ENCODE measurements around the gene UCHL1.

The UCHL1 gene

DNA sequence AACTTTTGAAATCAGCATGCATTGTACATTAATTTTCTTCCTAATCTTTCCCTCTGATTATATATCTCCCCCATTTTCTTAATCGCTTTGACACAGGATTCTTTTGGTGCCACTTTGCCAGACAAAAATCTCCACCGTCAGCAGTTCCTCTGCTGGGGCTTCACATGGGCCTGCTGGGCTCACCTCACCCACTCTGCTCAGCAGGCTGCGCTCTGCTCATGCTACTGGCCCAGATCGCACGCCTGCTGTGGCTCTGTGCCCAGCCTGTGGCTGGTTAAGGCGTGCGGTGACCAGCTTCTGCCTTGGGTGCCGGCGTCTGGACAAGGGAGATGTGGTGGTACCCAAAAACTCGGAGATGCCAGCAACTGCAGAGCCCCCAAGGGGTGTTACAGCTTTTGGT lies 31.1 kb downstream of the UCHL1 start:
- H4K20me1 ChIP-seq (ENCODE audit: control insufficient read depth, insufficient read depth, low read depth, low read length), result no peaks in the 10 kb centered on the region
- H3F3A ChIP-seq (ENCODE audit: control insufficient read depth, insufficient read depth), result no peaks in the 10 kb centered on the region
- H3K36me3 ChIP-seq (ENCODE audit: control insufficient read depth, low read length), result no peaks in the 10 kb centered on the region
- no peaks in the 10 kb centered on the region for H3K9me3 ChIP-seq (ENCODE audit: control insufficient read depth, insufficient read depth, low read length)
- H3K4me2 ChIP-seq (ENCODE audit: low read length), result no peak overlapping the region
- no peaks in the 10 kb centered on the region; the same call in 1 of the 2 replicates for H3K9me2 ChIP-seq (replicated peaks; ENCODE audit: control insufficient read depth, low read length)
- H3K4me3 ChIP-seq (ENCODE audit: low read length), result no peak overlapping the region
- no peaks in the 10 kb centered on the region for H3K79me2 ChIP-seq (ENCODE audit: control insufficient read depth, low read length)
- H3K27ac ChIP-seq (ENCODE audit: low read depth, low read length), result no peak overlapping the region
- TF ChIP-seq EZH2phosphoT487 (IDR thresholded peaks at IDR 0.05; ENCODE audit: borderline replicate concordance, low read length) (no peak), CTCF (IDR thresholded peaks at IDR 0.05; ENCODE audit: low read depth, low read length, poor library complexity, severe bottlenecking) (no peak)
- no peaks in the 10 kb centered on the region for H3K4me1 ChIP-seq (ENCODE audit: control insufficient read depth, low read length)
- H3K27me3 ChIP-seq (ENCODE audit: control insufficient read depth, low read length), result no peaks in the 10 kb centered on the region; the same call in 1 of the 2 replicates

GRCh38 chr4:41288254-41288653 lies 31.5 kb downstream of the UCHL1 start:
- no peaks in the 10 kb centered on the region for H3F3A ChIP-seq (ENCODE audit: control insufficient read depth, insufficient read depth)
- H3K4me2 ChIP-seq (ENCODE audit: low read length), result no peak overlapping the region
- no peak overlapping the region for H3K4me3 ChIP-seq (ENCODE audit: low read length)
- no peaks in the 10 kb centered on the region; the same call in 1 of the 2 replicates for H3K9me2 ChIP-seq (replicated peaks; ENCODE audit: control insufficient read depth, low read length)
- TF ChIP-seq EZH2phosphoT487 (IDR thresholded peaks at IDR 0.05; ENCODE audit: borderline replicate concordance, low read length), result no peak
- TF ChIP-seq CTCF (IDR thresholded peaks at IDR 0.05; ENCODE audit: low read depth, low read length, poor library complexity, severe bottlenecking), result no peak
- no peaks in the 10 kb centered on the region for H3K4me1 ChIP-seq (ENCODE audit: control insufficient read depth, low read length)
- no peaks in the 10 kb centered on the region for H3K79me2 ChIP-seq (ENCODE audit: control insufficient read depth, low read length)
- no peaks in the 10 kb centered on the region for H4K20me1 ChIP-seq (ENCODE audit: control insufficient read depth, insufficient read depth, low read depth, low read length)
- no peaks in the 10 kb centered on the region; the same call in 1 of the 2 replicates for H3K27me3 ChIP-seq (ENCODE audit: control insufficient read depth, low read length)
- no peak overlapping the region for H3K27ac ChIP-seq (ENCODE audit: low read depth, low read length)
- no peaks in the 10 kb centered on the region for H3K36me3 ChIP-seq (ENCODE audit: control insufficient read depth, low read length)
- no peaks in the 10 kb centered on the region; the same call in 1 of the 2 replicates for H3K9me3 ChIP-seq (ENCODE audit: control insufficient read depth, insufficient read depth, low read length)

- Histone ChIP-seq H3K4me2 (ENCODE audit: low read length) (no peak overlapping the region), H3K27ac (ENCODE audit: low read depth, low read length) (no peak overlapping the region)
- TF ChIP-seq EZH2phosphoT487 (IDR thresholded peaks at IDR 0.05; ENCODE audit: borderline replicate concordance, low read length) (no peak), CTCF (IDR thresholded peaks at IDR 0.05; ENCODE audit: low read depth, low read length, poor library complexity, severe bottlenecking) (no peak)
Observed at GRCh38 chr4:41290479-41290878, 33.8 kb downstream of the UCHL1 start.

More at GRCh38 chr4:41290479-41290878, 33.8 kb downstream of the UCHL1 start:
- Histone ChIP-seq H3F3A (ENCODE audit: control insufficient read depth, insufficient read depth) (no peaks in the 10 kb centered on the region), H3K36me3 (ENCODE audit: control insufficient read depth, low read length) (no peaks in the 10 kb centered on the region), H3K4me3 (ENCODE audit: low read length) (no peak overlapping the region), H3K9me3 (ENCODE audit: control insufficient read depth, insufficient read depth, low read length) (peaks cover 14% of the 10 kb centered on the region), H3K4me1 (ENCODE audit: control insufficient read depth, low read length) (no peaks in the 10 kb centered on the region), H4K20me1 (ENCODE audit: control insufficient read depth, insufficient read depth, low read depth, low read length) (no peaks in the 10 kb centered on the region), H3K9me2 (replicated peaks; ENCODE audit: control insufficient read depth, low read length) (no peaks in the 10 kb centered on the region; the same call in 1 of the 2 replicates), H3K27me3 (ENCODE audit: control insufficient read depth, low read length) (no peaks in the 10 kb centered on the region; the same call in 1 of the 2 replicates), H3K79me2 (ENCODE audit: control insufficient read depth, low read length) (no peaks in the 10 kb centered on the region)
